NCI-H460 (cell line): ENCODE data around the gene POLA2. TPM values are rescaled to one million over a fixed set of nuclear protein-coding genes. Genes with fewer than 3 reads are reported as not detected.

Experiments used
- DNase-seq: peaks from one replicate; pipeline ENCODE4 v3.0.0-alpha.2; 2016; ENCODE audit warnings: low read depth; ENCODE audit errors: extremely low read depth
- total RNA-seq: library from RNA; depleted of rRNA; stranded (reverse); fragments of >200 nt; shearing (Covaris generic); gene quantifications from 2 replicates; pipeline ENCODE4 v1.2.3, GENCODE V29; 2014

POLA2 gene
- total RNA-seq, 1 experiment from 2014 or later: 3.4 TPM

DNA sequence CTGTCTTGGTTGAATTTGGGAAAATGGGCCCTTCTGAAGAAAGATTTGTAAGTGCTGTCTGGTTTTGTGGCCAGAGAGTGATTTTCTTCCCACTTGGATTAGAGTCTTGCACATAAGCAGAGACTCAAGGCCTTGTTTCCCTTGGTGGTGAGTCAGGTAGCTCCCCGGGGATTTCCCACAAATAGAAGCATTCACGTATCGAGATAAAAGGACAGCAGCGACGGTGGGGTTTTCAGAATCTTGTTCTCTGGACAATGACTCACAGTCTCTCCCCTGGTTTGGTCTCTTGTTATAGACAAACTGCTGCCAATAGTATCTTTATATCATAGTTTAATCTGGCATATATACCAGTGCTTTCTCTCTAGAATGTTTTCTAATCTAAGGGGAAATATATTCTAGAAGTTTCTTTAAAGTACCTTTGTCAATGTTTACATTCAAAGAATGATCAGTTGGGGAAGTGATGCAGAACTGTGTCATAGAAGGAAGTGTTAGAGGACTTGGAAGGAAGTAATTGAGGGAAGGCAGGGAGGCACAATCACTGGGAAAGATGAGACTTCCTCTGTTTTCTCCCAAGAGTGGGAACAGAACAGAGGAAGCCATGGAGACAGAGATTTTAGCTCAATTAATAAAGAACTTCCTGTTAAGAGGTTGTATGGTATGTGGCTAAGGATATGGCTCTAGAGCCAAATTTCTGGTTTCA is 18.1 kb downstream of the POLA2 start:
- DNase-seq: no peak

DNA sequence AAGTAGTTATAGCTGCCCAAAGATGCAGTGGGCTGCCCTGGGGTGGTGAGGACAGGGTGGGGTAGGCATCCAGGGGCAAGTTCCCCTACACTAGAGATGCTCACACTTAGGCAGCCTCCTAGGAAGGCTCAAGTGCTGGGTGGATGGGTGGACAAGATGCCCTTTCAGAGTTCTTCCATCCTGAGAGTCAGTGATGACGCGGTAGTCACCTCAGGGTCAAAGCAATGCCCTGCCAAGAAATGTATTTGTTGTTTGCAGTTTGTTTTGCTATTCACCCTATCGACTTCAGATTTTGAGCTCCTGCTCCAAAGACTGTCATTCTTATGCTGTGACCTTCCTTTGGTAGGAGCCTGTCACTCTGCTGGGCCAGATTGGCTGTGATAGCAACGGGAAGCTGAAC is 18.9 kb downstream of the POLA2 start:
- no peak for DNase-seq

DNA sequence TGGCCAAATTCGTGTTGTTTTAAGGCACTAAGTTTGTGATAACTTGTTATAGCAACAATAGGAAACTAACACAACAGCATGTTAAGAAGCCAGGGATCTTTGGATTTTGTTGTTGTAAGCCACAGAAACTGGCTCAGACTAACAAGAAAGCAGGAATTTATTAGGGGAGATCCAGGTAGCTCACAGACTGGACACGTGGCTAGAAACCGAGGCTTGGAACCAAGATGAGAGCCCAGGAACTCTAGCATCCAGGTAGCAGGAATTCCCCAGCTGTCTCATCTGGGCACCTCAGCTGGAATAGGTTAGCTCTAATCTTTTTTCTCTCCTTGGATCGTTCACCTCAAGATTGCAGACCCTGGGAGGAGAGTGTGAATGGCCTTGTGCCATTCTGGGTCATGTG is 24.9 kb downstream of the POLA2 start:
- no peak for DNase-seq

DNA sequence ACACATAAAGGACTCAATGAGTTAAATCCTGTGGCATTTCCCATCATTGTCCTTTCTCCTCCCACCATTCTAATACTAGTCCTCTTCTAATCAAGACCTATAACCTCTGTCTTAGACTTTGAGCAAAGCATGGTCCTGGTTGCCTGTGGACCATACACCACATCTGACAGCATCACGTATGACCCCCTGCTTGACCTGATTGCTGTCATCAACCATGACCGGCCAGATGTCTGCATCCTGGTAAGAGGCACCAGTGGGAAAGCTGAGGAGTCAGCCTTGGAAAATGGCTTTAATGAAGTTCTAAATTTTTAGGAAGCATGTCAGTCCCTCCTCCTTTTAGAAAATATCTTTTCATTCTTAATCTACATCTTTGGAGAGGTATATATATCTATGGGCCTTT is 25.8 kb downstream of the POLA2 start:
- no peak for DNase-seq

DNA sequence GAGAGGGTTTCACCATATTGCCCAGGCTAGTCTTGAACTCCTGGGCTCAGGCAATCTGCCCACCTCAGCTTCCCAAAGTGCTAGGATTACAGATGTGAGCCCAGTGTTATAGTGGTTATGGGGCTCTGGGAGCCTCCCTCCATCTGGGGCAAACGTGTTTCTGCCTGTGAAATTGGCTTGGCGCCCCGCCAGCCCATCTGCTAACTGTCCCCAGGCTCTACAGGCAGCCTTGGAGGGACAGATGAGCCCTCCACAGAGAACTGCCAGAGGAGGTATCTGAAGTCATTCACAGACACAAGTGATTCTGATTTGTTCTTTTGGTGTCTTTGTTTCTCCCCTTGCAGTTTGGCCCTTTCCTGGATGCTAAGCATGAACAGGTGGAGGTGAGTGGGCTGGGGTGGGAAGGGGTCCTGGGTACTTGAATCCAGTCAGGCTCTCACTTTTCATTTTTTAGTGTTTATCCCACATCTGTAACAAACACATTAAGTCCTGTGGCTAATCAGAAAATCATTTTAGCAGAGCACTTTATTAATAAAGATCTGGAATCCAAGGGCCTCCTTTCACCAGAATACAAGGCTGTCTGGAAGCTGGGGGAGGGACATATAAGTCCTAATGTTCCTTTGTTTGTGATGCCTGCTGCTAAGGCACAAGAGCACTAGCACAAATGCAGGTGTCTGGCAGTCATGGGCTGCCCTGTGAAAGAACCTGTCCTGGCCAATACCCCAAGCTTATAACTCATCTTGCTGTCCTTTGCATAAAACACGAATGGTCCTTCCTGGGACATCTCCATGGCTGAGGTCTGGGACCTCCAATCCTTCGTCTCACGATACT is 27.2 kb downstream of the POLA2 start:
- no peak for DNase-seq

DNA sequence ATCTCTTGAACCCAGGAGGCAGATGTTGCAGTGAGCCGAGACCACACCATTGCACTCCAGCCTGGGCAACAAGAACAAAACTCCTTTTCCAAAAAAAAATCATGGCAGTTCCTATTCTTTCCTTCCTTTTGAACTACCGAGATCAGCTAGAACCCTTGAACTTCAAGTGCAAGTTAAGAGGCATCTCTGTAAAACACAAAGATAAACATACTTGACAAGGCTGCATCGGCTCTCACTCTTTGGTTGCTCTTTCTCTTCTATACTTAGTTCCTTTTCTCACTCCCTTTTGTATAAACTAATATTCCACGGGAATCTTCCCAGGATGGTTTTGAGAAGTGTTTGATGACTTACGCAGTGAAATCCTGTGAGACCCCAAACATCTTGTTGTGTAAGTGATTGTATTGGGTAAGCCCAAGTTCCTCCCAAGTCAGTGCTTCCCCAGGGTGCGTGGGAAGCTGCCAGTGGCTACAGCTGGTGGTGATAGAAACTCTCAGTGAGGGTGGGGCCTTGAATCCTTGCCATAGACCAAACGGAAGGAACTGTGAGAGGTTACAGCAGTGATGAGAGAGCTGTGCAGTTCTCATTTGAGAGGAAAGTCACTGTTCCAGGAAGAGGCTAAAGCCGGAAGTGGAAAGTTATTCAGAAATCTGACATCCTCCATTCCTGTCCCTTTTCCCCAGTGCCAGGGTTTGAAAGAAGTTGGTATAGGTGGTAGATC is 28.8 kb downstream of the POLA2 start:
- peak; percentile 82 for DNase-seq

DNA sequence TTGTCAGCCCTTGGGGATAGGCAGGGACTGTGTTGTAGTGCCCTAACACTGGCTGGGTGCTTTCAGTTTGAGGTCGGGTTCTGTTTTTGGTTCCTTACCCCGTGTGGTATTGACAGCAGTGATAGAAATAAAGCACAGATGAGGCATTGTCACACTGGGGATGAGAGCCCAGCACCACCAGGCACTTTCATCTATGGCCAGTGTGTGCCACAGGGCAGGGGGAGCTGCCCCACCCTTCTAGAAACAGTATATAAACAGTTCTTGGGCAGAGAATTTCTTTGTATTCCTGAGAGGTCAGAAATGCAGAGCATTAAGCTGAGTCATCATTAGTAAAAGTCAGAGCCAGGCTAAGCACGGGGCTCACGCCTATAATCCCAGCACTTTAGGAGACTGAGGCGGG is 29.9 kb downstream of the POLA2 start:
- peak; percentile 59 for DNase-seq

DNA sequence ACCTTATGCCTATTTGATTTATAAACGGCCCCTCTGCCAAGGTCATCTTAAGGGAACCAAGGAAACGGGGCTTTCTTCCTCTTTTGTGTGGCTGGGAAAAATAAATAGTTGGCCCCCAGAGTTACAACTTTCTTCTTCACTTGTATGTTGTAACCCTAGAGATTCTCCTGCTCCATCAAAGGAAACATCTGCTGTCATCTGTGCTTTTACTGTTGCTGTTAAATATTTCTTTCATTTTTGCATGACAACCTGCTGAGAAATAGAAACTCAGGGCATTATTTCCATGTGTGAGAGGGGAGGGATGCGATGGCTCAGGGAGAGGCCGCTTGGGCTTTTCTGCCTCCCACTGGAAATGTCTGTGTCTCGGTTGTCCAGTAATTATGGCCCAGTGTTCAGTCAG is 31.1 kb downstream of the POLA2 start:
- DNase-seq: no peak

DNA sequence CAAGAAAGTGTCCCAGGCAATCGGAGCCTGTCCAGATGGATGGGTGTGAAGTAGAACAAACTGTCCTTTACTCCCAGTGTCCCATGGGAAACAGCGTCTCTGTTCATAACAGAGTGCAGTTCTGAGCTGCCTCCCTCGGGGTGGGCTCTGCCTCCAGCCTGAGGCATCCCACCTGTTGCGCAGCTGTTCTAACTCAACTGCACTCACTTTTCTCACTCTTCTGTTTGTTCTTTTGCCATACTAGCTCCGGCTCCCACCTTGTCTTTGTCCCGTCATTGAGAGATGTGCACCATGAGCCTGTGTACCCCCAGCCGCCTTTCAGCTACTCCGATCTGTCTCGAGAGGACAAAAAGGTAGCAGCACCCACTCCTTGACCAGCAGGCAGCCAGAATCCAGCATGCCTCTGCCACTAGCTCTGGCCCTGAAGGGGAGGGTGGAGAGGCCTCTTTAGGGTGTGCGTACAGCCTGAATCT is 32.2 kb downstream of the POLA2 start:
- no peak for DNase-seq

DNA sequence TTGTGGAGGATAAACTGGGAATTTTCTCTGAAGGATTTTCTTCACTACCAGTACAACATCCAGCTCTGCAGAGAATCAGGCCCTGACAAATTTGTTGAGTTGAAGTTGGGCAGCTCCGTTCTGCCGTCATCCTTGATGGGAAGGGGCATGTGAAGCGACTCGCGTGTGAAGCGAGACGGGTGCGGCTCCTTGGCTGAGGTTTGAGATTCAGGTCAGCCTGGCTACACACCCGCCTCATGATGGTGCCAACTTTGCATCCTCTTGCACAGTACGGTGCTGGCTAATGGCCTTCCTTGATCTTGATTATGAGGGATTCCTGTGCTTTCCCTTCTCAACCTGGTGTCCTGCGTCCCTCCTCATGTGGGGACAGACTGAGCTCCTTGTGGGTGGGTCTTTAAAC is 33.2 kb downstream of the POLA2 start:
- no peak for DNase-seq

DNA sequence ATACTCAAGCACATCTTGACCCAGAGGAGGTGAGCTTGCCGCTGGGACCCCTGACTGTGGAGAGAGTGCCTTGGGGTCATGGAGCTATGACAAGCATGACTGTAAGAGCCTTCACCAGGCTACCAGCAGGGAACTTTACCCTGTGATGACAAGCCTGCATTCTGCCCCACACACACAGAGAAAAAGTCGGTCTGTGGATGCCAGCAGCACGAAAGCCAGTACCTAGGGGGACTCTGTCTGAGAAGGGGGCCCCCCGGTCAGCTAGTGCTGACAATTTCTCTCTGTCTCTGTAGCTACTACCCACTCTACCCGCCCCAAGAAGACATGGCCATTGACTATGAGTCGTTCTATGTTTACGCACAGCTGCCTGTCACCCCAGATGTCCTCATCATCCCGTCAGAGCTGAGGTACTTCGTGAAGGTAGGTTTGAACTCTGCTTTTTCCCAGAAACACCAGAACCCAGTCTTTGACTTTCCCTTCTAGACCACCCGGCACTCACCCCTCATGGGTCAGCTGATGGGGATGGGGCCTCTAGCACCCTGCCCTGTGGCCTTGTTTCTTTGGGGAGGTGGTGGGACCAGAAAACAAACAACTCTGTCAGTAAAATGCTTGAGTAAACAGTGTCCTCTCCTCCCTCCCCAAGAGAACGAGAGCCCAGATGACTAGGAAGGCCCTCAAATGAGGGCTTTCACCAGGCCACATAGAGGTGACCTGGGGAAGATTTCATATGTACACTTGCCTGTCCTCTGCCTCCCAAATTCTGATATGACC is 34.0 kb downstream of the POLA2 start:
- no peak for DNase-seq

DNA sequence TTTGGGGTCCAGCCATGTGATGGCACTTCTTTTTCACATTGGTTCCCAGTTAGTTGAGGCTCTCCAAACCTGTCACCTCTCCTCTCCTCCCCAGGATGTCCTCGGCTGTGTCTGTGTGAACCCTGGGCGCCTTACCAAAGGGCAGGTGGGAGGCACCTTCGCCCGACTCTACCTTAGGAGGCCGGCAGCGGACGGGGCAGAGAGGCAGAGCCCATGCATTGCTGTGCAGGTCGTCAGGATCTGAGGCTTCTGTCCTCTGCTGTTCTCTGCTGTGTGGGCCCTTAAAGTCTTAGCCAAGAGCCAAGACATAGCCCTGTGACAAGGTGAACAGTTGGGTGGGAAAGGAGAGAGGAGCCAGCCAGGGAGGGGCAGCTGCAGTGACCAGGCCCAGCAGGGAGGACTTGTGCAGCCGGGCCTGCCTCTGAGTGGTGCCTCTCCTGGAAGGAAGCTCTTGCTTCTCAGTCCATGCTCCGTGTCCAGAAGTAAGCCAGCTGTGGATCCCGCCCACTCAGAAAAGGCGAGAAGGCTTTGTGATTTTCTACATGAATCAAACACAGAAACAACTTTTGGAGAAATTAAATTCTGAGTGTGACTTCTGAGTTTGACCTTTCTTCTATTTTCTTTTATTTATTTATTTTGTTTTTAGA is 35.4 kb downstream of the POLA2 start:
- no peak for DNase-seq

DNA sequence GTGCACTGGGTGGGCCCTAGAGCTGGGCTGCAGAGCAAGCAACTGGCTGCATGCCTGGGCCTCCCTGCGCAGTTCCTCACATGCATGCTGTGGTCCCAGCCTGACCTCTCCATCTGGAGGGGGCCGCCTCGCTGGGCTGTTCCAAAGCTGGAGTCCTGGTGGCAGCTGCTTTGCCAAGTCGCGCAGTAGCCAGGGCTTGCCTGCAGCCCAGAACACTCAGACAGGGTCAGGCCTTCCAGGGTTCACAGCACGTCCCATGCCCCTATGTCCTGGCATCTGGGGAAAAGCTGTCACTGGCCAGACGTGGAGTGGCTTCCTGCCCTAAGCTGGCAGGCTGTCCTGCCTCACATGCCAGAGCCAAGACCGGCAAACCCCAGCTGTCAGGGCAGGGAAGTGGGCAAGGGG is 36.4 kb downstream of the POLA2 start:
- no peak for DNase-seq

DNA sequence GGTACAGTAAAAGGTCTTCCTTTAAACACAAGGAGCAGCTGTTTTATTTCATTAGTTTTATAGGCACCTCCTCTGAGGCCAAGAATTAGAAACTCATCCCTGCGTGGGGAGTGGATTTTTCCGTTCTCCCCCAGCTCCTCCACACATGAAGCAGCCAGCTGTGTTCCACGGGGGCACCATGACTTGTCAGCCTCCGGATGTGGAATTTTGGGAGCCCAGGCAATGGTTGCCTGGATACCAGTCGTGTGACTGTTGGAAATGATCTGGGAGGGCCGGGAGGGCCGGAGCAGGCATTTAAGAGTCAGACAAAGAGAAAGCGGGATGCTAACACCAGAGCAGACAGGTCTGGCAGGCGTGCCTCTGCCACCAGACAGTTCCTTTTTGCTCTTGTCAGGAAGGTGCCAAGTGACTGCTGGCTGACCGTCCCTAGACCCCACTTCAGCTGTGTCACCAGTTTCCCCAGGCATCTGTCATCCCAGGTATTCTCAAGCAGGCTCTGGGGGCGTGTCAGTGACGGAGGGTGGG is 37.0 kb downstream of the POLA2 start:
- DNase-seq: no peak

DNA sequence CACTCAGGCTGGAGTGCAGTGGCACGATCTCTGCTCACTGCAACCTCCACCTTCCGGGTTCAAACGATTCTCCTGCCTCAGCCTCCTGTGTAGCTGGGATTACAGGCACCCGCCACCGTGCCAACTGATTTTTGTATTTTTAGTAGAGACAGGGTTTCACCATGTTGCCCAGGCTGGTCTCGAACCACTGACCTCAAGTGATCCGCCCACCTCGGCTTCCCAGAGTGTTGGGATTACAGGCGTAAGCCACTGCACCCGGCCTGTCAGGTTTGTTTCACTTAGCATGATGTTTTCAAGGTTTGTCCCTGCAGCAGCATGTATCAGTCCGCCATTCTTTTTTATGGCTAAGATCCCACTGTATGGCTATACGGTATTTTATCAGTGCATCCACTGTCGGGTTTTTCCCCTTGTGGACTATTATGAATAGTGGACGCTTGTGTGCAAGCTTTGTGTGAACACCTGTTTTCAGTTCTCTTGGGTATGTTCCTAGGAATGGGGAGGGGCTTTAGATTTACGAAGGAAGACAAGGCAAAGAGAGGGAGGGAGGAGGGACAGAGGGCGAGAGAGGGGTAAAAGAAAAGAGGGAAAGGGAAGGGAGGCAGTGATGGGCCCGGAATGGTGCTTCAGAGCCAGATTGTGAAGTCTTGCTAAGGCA is 39.0 kb downstream of the POLA2 start:
- no peak for DNase-seq

DNA sequence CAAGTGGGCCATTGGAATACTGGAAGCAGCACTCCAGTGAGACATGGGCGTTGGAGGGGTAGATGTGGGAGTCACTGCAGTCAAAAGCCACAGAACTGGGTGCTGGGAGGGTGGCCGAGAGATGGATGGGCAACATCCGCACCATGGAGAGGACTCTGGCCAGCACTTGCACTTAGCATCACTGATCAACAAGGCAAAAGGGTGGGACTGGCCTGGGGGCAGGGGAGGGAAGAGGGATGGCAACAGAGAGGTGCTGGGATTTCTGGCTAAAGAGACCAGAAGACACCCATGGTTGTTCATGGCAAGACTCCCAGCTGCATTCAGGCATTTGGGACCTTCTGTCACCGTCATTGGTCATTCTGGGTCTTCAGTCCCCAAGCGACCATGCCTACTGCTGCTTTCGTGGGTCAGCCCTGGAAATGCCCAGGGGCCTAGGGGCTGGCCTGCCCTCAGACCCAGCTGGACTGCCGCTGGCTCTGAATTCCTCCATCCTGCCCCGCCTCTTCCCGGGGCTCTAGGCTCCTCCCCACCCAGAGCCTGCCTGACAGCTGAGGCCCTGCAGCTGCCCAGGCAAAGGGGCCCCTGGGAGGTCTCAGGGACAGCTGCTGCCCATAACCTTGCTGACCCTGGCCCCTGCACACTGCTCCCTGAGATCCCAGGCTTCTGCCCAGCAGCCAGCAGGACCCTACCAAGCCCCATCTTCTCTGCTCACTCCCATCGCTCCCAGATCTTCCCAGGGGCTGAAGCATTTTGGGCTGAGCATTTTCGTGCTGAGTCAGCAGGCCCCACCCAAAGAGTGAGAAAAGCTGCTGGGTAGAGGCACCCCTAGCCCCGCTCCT is 39.9 kb downstream of the POLA2 start:
- DNase-seq: no peak

DNA sequence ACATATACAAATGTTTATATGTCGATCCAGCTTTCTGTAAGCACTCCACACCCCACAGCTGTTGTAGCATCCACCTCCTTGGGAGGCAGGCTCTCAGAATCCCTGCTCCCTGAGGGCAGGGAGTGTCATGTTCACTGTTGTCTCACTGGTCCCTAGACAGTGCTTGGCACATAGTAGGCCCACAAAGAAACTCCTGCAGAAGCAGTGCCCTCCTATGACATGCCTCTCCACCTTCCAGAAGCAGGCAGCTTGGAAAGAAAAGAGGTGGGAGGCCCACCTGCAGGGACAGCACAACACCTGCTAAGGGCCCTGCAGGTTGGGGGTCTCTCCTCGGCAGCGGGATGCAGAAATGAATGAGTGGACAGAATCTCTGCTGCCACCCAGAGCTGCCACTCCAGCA is 41.8 kb downstream of the POLA2 start:
- DNase-seq: no peak

DNA sequence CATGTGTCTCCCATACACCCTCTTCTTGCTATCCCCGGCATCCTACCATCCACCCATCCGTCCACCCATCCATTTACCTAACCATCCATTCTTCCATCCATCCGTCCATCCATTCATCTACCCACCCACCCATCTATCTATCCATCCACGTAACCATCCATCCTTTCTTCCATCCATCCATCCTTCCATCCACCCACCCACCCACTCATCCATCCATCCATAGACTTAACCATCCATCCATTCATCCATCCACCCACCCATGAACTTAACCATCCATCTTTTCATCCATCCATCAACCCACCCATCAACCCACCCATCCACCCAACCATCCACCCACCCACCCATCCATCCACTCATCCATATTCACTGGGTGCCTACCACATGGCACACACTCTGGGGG is 42.3 kb downstream of the POLA2 start:
- no peak for DNase-seq

DNA sequence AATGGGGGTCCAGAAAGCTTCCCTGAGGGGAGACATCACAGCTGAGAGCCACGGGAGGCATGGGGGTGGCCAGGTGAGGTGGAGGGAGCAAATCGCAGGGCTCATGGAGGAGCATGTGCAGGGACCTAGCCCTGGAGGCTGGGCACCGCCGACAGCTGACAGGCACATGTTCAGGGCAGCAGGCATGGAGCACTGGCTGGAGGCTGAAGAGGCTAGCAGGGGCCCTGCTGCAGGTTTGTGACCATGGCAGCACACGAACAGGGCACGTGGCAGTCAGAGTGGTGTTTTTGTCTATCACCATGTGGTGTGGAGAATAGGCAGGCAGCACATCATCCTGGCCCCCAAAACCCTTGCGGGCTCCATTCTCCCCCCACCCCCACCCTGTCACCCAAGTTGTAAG is 42.9 kb downstream of the POLA2 start:
- DNase-seq: no peak
